Small intestine (tissue), 16 donors: ENCODE data around the gene ANKUB1. TPM values are rescaled to one million over a fixed set of nuclear protein-coding genes. Genes with fewer than 3 reads are reported as not detected.
"Not testable (repeated sequence)": the region's sequence is repeated elsewhere in the genome, so short reads cannot be mapped to it uniquely, and the experiment has no call there.

Experiments
- DNase-seq, 2 donors: peaks; one replicate each; pipeline versions ENCODE4 v3.0.0 to v3.0.0-alpha.2; 2013
- FAIRE-seq: peaks from 2 replicates; lab custom pipeline; 2012; peaks lifted over from hg19 to GRCh38; lab: Jason Lieb, UNC
- H3K27ac ChIP-seq, 3 donors: one replicate each; pipeline ENCODE4 v1.5.1; 2013; ENCODE audit warnings: low read length in 2 of 3, mild to moderate bottlenecking in 2 of 3, control low read depth in 1 of 3, inconsistent platforms in 1 of 3, low read depth in 1 of 3, moderate library complexity in 1 of 3
- H3K27me3 ChIP-seq, 3 donors: one replicate each; pipeline ENCODE4 v1.6.1; 2013; ENCODE audit warnings: low read length in 3 of 3, inconsistent platforms in 1 of 3; ENCODE audit not compliant: control insufficient read depth in 3 of 3, insufficient read depth in 3 of 3
- H3K36me3 ChIP-seq, 3 donors: one replicate each; pipeline ENCODE4 v1.6.1; 2013; ENCODE audit warnings: low read length in 3 of 3, inconsistent platforms in 1 of 3, low read depth in 1 of 3, mild to moderate bottlenecking in 1 of 3, moderate library complexity in 1 of 3; ENCODE audit not compliant: control insufficient read depth in 3 of 3, insufficient read depth in 2 of 3
- H3K4me1 ChIP-seq, 3 donors: one replicate each; pipeline ENCODE4 v1.6.1; 2013; ENCODE audit warnings: low read length in 2 of 3, inconsistent platforms in 1 of 3, low read depth in 1 of 3, mild to moderate bottlenecking in 1 of 3, moderate library complexity in 1 of 3; ENCODE audit not compliant: control insufficient read depth in 3 of 3, insufficient read depth in 2 of 3
- H3K4me3 ChIP-seq, 3 donors: one replicate each; pipeline ENCODE4 v1.5.1; 2013; ENCODE audit warnings: low read length in 3 of 3, control low read depth in 1 of 3, inconsistent platforms in 1 of 3, low read depth in 1 of 3, mild to moderate bottlenecking in 1 of 3, moderate library complexity in 1 of 3
- H3K9me3 ChIP-seq, 2 donors: one replicate each; pipeline ENCODE4 v1.6.1; 2013; ENCODE audit warnings: low read depth in 1 of 2, low read length in 1 of 2; ENCODE audit not compliant: control insufficient read depth in 2 of 2, insufficient read depth in 1 of 2
- whole genome bisulfite sequencing, 3 donors: extraction: QIAGEN DNeasy Blood & Tissue Kit; methylation state at CpG; one replicate each; pipeline ENCODE4 v1.1.7; 2013; 5-methylcytosine and 5-hydroxymethylcytosine counted together
- long read RNA-seq, 10 donors: transcript quantifications; one replicate each; lab custom pipeline, GENCODE V29; 2026
- polyA plus RNA-seq, 4 donors: library from polyadenylated mRNA; stranded (reverse) in 3 of 4; unstranded in 1 of 4; fragments of 200-250 nt in 3 of 4; fragments of 120-200 nt in 1 of 4; gene quantifications; one replicate each; pipeline versions ENCODE4 v1.2.1 to v1.2.3, GENCODE V29; 2013
- donor health status: healthy with polysubstance abuse.
- donor health status: control.
- donor health status: control.
- donor health status: Bipolar disorder and iron deficiency.
- donor health status: healthy.

ANKUB1 gene, protein sequence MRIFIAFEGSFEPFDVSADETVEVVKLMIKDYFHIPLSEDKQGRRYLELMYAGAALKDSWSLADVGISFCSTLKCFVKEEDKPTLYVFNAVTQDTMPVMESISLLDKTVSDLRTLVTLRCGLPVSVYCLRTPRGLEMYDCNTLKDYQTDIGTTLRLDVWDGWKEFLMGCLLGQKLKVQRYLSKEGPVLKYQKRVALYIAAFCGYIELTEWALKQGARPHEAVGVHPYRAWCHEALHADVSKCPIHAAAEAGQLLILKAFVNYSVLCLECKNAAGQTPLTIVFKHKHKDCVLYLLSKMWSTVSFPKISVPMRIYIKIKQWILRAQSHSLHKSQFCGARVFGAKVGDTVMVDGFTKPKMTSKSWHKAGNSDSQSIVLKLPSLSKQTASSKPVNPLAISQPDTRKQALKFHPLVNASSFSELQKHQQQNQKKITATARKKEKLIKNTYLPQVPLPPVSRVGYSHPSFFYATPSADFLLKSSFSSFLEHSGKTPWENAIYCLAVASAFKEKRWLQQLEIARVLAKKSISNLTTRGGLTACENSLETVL
- under 1 TPM in 1 of 4 donors, not detected in 3; 0.09 TPM for polyA plus RNA-seq
- long read RNA-seq, donor 1: 0 reads
- long read RNA-seq, donor 2, partial matches to known transcripts: 0 of 11 reads
- long read RNA-seq, donor 2, other reads (novel, unspliced or antisense): 11 of 11 reads
- long read RNA-seq, donor 3: 0 reads
- long read RNA-seq, donor 4: 0 reads
- long read RNA-seq, donor 5: 0 reads
- long read RNA-seq, donor 6: 0 reads
- long read RNA-seq, donor 7: 0 reads
- long read RNA-seq, donor 8: 0 reads
- long read RNA-seq, donor 9: 0 reads
- long read RNA-seq, donor 10: 0 reads

DNA sequence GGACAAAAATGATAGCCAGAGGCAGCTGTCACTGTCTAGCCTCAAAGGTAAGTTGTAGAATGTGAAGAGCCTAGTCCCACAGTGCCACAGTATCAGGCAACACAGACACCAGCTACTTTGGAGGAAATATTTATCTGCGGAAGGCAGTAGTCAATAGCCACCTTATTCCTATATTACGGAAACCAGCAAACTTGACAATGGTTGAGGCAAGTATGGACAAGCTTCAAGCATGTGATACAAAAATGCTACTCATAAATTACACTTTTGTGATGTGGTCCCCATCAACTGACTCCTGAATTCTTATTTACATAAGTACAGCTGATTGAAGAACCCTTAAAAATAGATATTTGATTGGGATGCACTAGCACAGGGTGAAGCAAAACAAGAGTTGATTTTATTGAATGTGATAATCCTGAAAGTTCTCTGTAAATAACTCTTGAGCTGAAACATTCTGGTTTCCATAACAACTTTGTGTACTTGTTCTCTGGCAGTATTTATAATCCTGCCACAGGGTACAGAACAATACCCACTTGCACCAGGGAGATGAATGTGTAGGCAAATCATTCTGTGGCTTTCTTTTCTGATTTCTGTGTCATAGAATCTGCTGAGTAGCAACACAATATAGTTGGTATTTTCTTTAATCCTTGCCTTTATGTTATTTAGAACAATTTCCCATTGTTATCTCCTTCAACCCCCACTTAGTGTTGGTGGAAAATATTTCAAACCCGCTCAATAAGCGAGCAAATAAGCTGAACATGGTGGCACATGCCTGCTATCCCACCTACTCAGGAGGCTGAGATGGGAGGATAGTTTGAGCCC lies at the start of gene ANKUB1:
ANKUB1 (minus strand) TSS at position 103 of the 819 bp plus-strand sequence. CDS start 188 bp downstream, outside the sequence.
- FAIRE-seq (no peak), DNase-seq (no peak)
- Histone ChIP-seq H3K36me3 (no peaks in the 10 kb centered on the region), H3K9me3 (no peaks in the 10 kb centered on the region), H3K27ac (no peak within 1 kb of the TSS), H3K4me1 (no peaks in the 10 kb centered on the region), H3K4me3 (no peak within 1 kb of the TSS), H3K27me3 (peaks cover 0 to 4% (median 1%) of the 10 kb centered on the region in 3 donors)
- WGBS, 3 donors: 82 to 86% (median 82%) methylated on average over 4 of the region's 4 CpGs

DNA sequence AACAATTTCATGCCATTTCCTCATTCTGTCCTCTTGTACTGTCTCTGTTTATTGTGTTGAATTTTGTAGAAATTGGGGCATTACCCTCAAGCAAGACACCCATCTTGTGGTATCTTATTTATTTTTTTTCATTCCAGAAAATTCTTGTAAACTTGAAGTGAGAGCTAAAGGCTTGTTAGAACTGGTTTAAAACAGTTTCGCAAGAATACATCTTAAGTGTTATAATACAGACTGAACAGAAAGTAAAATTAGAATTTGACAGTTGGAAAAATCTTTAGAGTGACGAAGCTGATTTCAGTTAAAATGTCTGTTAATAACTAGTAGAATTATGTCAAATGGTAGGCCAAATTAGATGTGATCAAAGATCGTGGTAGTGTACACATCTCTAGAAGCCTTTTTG lies 47.5 kb upstream of the ANKUB1 start:
- H3K36me3 ChIP-seq: peaks cover 0 to 7% (median 2%) of the 10 kb centered on the region in 3 donors
- no peak overlapping the region for H3K27ac ChIP-seq
- WGBS, 3 donors: 92 to 95% (median 95%) methylated on average over 3 of the region's 3 CpGs
- no peak for DNase-seq
- H3K9me3 ChIP-seq: peaks cover 0 to 16% of the 10 kb centered on the region in 2 donors
- peaks cover 0 to 7% (median 0%) of the 10 kb centered on the region in 3 donors for H3K4me1 ChIP-seq
- FAIRE-seq: no peak
- no peaks in the 10 kb centered on the region for H3K27me3 ChIP-seq
- H3K4me3 ChIP-seq: no peak overlapping the region

DNA sequence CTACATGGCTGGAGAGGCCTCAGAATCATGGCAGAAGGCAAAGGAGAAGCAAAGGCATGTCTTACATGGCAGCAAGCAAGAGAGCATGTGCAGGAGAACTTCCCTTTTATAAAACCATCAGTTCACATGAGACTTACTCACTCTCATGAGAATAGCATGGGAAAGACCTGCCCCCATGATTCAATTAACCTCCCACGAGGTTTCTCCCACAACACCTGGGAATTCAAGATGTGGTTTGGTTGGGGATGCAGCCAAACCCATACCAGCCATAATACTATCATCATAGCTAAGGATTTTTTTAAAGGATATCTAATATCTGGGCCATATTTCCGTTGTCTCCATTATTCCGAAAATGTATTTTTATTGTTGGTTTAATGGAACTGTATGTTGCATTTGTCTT lies 47.1 kb upstream of the ANKUB1 start:
- WGBS, 3 donors: 92 to 98% (median 95%) methylated on average over 3 of the region's 3 CpGs
- H3K4me3 ChIP-seq, FAIRE-seq, H3K27ac ChIP-seq, DNase-seq, H3K36me3 ChIP-seq, H3K27me3 ChIP-seq, H3K4me1 ChIP-seq: not testable (repeated sequence)
- peaks cover 0 to 18% of the 10 kb centered on the region in 2 donors for H3K9me3 ChIP-seq

DNA sequence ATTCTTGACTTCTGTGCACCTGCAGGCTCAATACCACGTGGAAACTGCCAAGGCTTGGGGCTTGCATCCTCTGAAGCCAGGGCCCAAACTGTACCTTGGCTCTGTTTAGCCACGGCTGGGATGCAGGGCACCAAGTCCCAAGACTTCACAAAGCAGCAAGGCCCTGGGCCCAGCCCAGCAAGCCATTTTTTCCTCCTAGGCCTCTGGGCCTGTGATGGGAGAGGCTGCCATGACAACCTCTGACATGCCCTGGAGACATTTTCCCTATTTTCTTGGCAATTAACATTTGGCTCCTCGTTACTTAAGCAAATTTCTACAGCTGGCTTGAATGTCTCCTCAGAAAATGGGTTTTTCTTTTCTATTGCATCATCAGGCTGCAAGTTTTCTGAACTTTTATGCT lies 46.1 kb upstream of the ANKUB1 start:
- H3K27me3 ChIP-seq, FAIRE-seq, H3K27ac ChIP-seq, H3K4me1 ChIP-seq, H3K36me3 ChIP-seq, H3K4me3 ChIP-seq, DNase-seq: not testable (repeated sequence)
- peaks cover 0 to 21% of the 10 kb centered on the region in 2 donors for H3K9me3 ChIP-seq
- 93 to 100% (median 94%) methylated on average over 3 of the region's 3 CpGs for WGBS, 3 donors

DNA sequence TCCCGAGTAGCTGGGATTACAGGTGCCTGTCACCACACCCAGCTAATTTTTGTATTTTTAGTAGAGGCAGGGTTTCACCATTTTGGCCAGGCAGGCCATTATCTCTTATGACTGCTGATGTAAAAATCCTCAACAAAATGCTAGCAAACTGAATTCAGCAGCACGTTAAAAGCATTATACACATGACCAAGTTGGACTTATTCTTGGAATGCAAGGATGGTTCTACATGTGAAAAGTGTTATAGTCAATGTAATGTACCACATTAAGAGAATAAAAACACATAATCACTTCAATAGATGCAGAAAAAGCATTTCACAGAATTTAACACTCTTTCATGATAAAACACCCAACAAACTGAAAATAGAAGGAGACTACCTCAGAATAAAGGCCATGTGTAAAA lies 40.9 kb upstream of the ANKUB1 start:
- H3K4me1 ChIP-seq: no peaks in the 10 kb centered on the region
- peaks cover 0 to 5% (median 0%) of the 10 kb centered on the region in 3 donors for H3K36me3 ChIP-seq
- no peak overlapping the region for H3K27ac ChIP-seq
- DNase-seq (no peak), FAIRE-seq (no peak)
- H3K27me3 ChIP-seq: no peaks in the 10 kb centered on the region
- H3K9me3 ChIP-seq: peaks cover 0 to 29% of the 10 kb centered on the region in 2 donors
- 93 to 98% (median 95%) methylated on average over 2 of the region's 2 CpGs for WGBS, 3 donors
- no peak overlapping the region for H3K4me3 ChIP-seq

DNA sequence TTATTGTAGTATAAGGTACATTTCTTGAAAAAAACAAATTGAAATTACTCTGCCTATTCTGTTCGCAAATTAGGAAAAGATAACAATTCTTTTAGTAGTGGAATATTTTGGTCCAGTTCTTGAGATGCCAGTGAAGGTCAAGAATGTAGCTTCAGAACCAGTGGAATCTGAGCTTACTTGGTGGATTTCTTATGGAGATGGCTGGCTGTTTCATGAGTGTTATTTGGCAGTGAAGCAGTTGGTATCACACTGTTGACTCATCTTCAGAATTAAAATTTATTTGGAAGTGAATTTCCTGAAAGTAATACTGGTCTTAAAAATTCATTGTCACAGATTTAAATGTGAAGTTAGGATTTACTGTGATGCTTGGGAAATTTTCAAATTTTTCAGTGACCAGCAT lies 39.7 kb upstream of the ANKUB1 start:
- 95 to 100% (median 99%) methylated on average over 1 of the region's 1 CpG for WGBS, 3 donors
- FAIRE-seq: no peak

DNA sequence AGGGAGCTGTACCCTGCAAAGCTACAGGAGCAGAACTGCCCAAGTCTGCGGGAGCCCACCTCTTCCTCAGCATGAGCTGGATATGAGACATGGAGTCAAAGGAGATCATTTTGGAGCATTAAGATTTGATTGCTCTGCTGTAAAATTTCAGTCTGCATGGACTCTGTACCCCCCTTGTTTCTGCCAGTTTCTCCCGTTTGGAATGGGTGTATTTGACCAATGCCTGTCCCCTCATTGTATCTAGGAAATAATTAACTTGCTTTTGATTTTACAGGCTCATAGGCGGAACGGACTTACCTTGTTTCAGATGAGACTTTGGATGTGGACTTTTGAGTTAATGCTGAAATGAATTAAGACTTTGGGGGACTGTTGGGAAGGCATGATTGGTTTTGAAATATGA lies 39.0 kb upstream of the ANKUB1 start:
- H3K9me3 ChIP-seq: peaks cover 0 to 19% of the 10 kb centered on the region in 2 donors
- no peaks in the 10 kb centered on the region for H3K27me3 ChIP-seq
- FAIRE-seq (no peak), DNase-seq (no peak)
- WGBS, 3 donors: 89 to 93% (median 90%) methylated on average over 4 of the region's 4 CpGs
- H3K27ac ChIP-seq: no peak overlapping the region
- no peak overlapping the region for H3K4me3 ChIP-seq
- no peaks in the 10 kb centered on the region for H3K4me1 ChIP-seq
- no peaks in the 10 kb centered on the region for H3K36me3 ChIP-seq

More for the DNA sequence above, 39.7 kb upstream of the ANKUB1 start:
- no peaks in the 10 kb centered on the region for H3K27me3 ChIP-seq
- no peaks in the 10 kb centered on the region for H3K4me1 ChIP-seq
- H3K36me3 ChIP-seq: no peaks in the 10 kb centered on the region
- H3K4me3 ChIP-seq: no peak overlapping the region
- H3K9me3 ChIP-seq: peaks cover 0 to 19% of the 10 kb centered on the region in 2 donors
- no peak overlapping the region for H3K27ac ChIP-seq
- DNase-seq: no peak

DNA sequence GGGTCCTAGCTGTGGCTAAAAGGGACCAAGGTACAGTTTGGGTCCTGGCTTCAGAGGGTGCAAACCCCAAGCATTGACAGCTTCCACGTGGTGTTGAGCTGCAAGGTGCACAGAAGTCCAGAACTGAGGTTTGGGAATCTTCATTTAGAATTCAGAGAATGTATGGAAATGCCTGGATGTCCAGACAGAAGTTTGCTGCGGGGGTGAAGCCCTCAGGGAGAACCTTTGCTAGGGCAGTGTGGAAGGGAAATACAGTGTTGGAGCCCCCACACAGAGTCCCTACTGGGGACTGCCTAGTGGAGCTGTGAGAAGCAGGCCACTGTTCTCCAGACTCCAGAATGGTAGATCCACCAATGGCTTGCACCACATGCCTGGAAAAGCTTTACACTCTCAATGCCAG lies 38.5 kb upstream of the ANKUB1 start:
- Histone ChIP-seq H3K4me3 (no peak overlapping the region), H3K36me3 (no peaks in the 10 kb centered on the region), H3K9me3 (peaks cover 0 to 19% of the 10 kb centered on the region in 2 donors), H3K27ac (no peak overlapping the region), H3K4me1 (no peaks in the 10 kb centered on the region), H3K27me3 (no peaks in the 10 kb centered on the region)
- 94 to 96% (median 95%) methylated on average over 2 of the region's 2 CpGs for WGBS, 3 donors
- FAIRE-seq (no peak), DNase-seq (no peak)
